Pulmonary artery endothelial cell (primary cell): Measurements from ENCODE around the gene UGDH. TPM values are rescaled to one million over a fixed set of nuclear protein-coding genes. Genes with fewer than 3 reads are reported as not detected.
"Not testable (repeated sequence)": the region's sequence is repeated elsewhere in the genome, so short reads cannot be mapped to it uniquely, and the experiment has no call there.

ENCODE experiments used
- DNase-seq: peaks from one replicate; pipeline ENCODE4 v3.0.0-alpha.2; 2011; ENCODE audit warnings: low read depth, low spot score
- total RNA-seq: library from RNA; depleted of rRNA; stranded (reverse); fragments of >200 nt; gene quantifications from 2 replicates; pipeline ENCODE4 v1.2.3, GENCODE V29; 2014

UGDH gene
- total RNA-seq, 1 donor from 2014 or later: 81.4 TPM

GRCh38 chr4:39495446-39496213 lies 31.6 kb downstream of the UGDH start:
- no peak for DNase-seq

- DNase-seq: no peak
Observed at GRCh38 chr4:39494354-39494753, 32.9 kb downstream of the UGDH start.

GRCh38 chr4:39490322-39490721 lies 36.9 kb downstream of the UGDH start:
- no peak for DNase-seq

GRCh38 chr4:39486221-39486804 lies 40.9 kb downstream of the UGDH start:
- no peak for DNase-seq

- no peak for DNase-seq
Observed at GRCh38 chr4:39484582-39485272, 42.5 kb downstream of the UGDH start.

GRCh38 chr4:39480902-39481695 lies 46.1 kb downstream of the UGDH start:
- DNase-seq: no peak

GRCh38 chr4:39480251-39480650 lies 47.0 kb downstream of the UGDH start:
- no peak for DNase-seq

GRCh38 chr4:39476187-39476895 lies 50.9 kb downstream of the UGDH start:
- DNase-seq: no peak

- no peak for DNase-seq
Observed at GRCh38 chr4:39472396-39472795, 54.8 kb downstream of the UGDH start.

- DNase-seq: no peak
Observed at GRCh38 chr4:39470402-39470801, 56.8 kb downstream of the UGDH start.

GRCh38 chr4:39469429-39470077 lies 57.7 kb downstream of the UGDH start:
- peak; percentile 75 for DNase-seq

- DNase-seq: no peak
Observed at GRCh38 chr4:39467464-39467863, 59.8 kb downstream of the UGDH start.

GRCh38 chr4:39466747-39467146 lies 60.5 kb downstream of the UGDH start:
- no peak for DNase-seq

- DNase-seq: no peak
Observed at GRCh38 chr4:39464886-39465501, 62.2 kb downstream of the UGDH start.

- DNase-seq: peak; percentile 98
Observed at GRCh38 chr4:39458505-39459300, 68.5 kb downstream of the UGDH start, which contains the start of the genes LIAS and RPL9. Gene LIAS (plus strand): TSS chr4:39459056. CDS start chr4:39459118, 62 bp downstream. Gene RPL9 (minus strand): TSS chr4:39458922. CDS start chr4:39458439, 483 bp downstream.

GRCh38 chr4:39458161-39458504 lies 69.1 kb downstream of the UGDH start:
- DNase-seq: not testable (repeated sequence)

- DNase-seq: no peak
Observed at GRCh38 chr4:39456946-39457763, 70.1 kb downstream of the UGDH start.

- DNase-seq: no peak
Observed at GRCh38 chr4:39455486-39455885, 71.8 kb downstream of the UGDH start.
